CD4-positive, alpha-beta T cell treated with Interleukin-6 for 4 hours (primary cell): ENCODE measurements around the gene ZNF786.
"Not testable (repeated sequence)": the region's sequence is repeated elsewhere in the genome, so short reads cannot be mapped to it uniquely, and the experiment has no call there.

ENCODE experiments used
- DNase-seq: peaks from one replicate; pipeline ENCODE4 v3.0.0-alpha.2; 2020; ENCODE audit warnings: mixed read lengths

ZNF786 gene

GRCh38 chr7:149090397-149091195 lies at the start of gene ZNF786:
ZNF786 (minus strand) TSS chr7:149090718; CDS start chr7:149090640, 78 bp downstream.
- DNase-seq, result peak; percentile 94

- DNase-seq, result no peak
Measured at GRCh38 chr7:149136118-149136517, 45.6 kb upstream of the ZNF786 start.

- no peak for DNase-seq
Measured at GRCh38 chr7:149133028-149133710, 42.7 kb upstream of the ZNF786 start.

GRCh38 chr7:149130572-149131198 lies 40.2 kb upstream of the ZNF786 start:
- no peak for DNase-seq

- DNase-seq, result peak; percentile 64
Measured at GRCh38 chr7:149126662-149127266, 36.2 kb upstream of the ZNF786 start.

- DNase-seq, result peak; percentile 94
Measured at GRCh38 chr7:149125863-149126661, 35.5 kb upstream of the ZNF786 start, which contains the start of gene ZNF425. ZNF425 (minus strand) TSS chr7:149126324; CDS start chr7:149126213, 111 bp downstream.

GRCh38 chr7:149125189-149125862 lies 34.8 kb upstream of the ZNF786 start:
- no peak for DNase-seq

GRCh38 chr7:149109969-149110368 lies 19.5 kb upstream of the ZNF786 start:
- DNase-seq, result no peak

- no peak for DNase-seq
Measured at GRCh38 chr7:149104749-149105148, 14.2 kb upstream of the ZNF786 start.

- no peak for DNase-seq
Measured at GRCh38 chr7:149104214-149104613, 13.7 kb upstream of the ZNF786 start.

GRCh38 chr7:149103424-149103823 lies 12.9 kb upstream of the ZNF786 start:
- no peak for DNase-seq

GRCh38 chr7:149102666-149103065 lies 12.1 kb upstream of the ZNF786 start:
- DNase-seq, result no peak

- no peak for DNase-seq
Measured at GRCh38 chr7:149100821-149101220, 10.3 kb upstream of the ZNF786 start.

- no peak for DNase-seq
Measured at GRCh38 chr7:149099058-149099457, 8.5 kb upstream of the ZNF786 start.

GRCh38 chr7:149097088-149097487 lies 6.6 kb upstream of the ZNF786 start:
- no peak for DNase-seq

- DNase-seq, result no peak
Measured at GRCh38 chr7:149093228-149093627, 2.7 kb upstream of the ZNF786 start.

GRCh38 chr7:149092244-149092643 lies 1.7 kb upstream of the ZNF786 start:
- not testable (repeated sequence) for DNase-seq

GRCh38 chr7:149087376-149087775 lies 3.1 kb downstream of the ZNF786 start:
- DNase-seq, result no peak

GRCh38 chr7:149085866-149086265 lies 4.7 kb downstream of the ZNF786 start:
- no peak for DNase-seq

GRCh38 chr7:149084407-149084806 lies 6.1 kb downstream of the ZNF786 start:
- no peak for DNase-seq

GRCh38 chr7:149081914-149082313 lies 8.6 kb downstream of the ZNF786 start:
- DNase-seq, result no peak

- no peak for DNase-seq
Measured at GRCh38 chr7:149077594-149077993, 12.9 kb downstream of the ZNF786 start.
